GM18519 (cell line): ENCODE results near the gene ACSF3.

ENCODE experiments used
- ATAC-seq: cut with Tn5 transposase; IDR thresholded peaks from one replicate; pipeline ENCODE4 v1.9.1; 2021; ENCODE audit warnings: mild to moderate bottlenecking, moderate library complexity; ENCODE audit not compliant: unreplicated experiment, low FRiP score

Gene ACSF3

GRCh38 chr16:89140981-89141883, 47.6 kb downstream of the ACSF3 start:
- ATAC-seq, result no peak

GRCh38 chr16:89141884-89142267, 48.2 kb downstream of the ACSF3 start:
- ATAC-seq, result no peak

- no peak for ATAC-seq
Measured at GRCh38 chr16:89142474-89143195, 49.0 kb downstream of the ACSF3 start.

GRCh38 chr16:89143201-89143741, 49.6 kb downstream of the ACSF3 start:
- ATAC-seq, result no peak

- no peak for ATAC-seq
Measured at GRCh38 chr16:89143911-89144675, 50.4 kb downstream of the ACSF3 start.

- ATAC-seq, result no peak
Measured at GRCh38 chr16:89144681-89145080, 51.0 kb downstream of the ACSF3 start.

- no peak for ATAC-seq
Measured at GRCh38 chr16:89145406-89146161, 51.9 kb downstream of the ACSF3 start.

- no peak for ATAC-seq
Measured at GRCh38 chr16:89146211-89147005, 52.8 kb downstream of the ACSF3 start.

GRCh38 chr16:89147085-89147817, 53.6 kb downstream of the ACSF3 start:
- no peak for ATAC-seq

- no peak for ATAC-seq
Measured at GRCh38 chr16:89149386-89149785, 55.7 kb downstream of the ACSF3 start.

- ATAC-seq, result no peak
Measured at GRCh38 chr16:89150090-89150835, 56.6 kb downstream of the ACSF3 start.

- ATAC-seq, result no peak
Measured at GRCh38 chr16:89150981-89151380, 57.3 kb downstream of the ACSF3 start.

- no peak for ATAC-seq
Measured at GRCh38 chr16:89152831-89153700, 59.4 kb downstream of the ACSF3 start.

- ATAC-seq, result no peak
Measured at GRCh38 chr16:89153848-89154271, 60.2 kb downstream of the ACSF3 start.

- no peak for ATAC-seq
Measured at GRCh38 chr16:89154390-89155183, 60.9 kb downstream of the ACSF3 start.

- ATAC-seq, result no peak
Measured at GRCh38 chr16:89155184-89155679, 61.6 kb downstream of the ACSF3 start.
